Right lobe of liver (tissue), 4 donors: ENCODE measurements around the gene CNTN6.

ENCODE experiments used
- CTCF ChIP-seq, 4 donors: fragments of 200-600 bp in 3 of 4; fragments of 450-650 bp in 1 of 4; IDR thresholded peaks; one replicate each; pipeline versions ENCODE4 v1.5.1 to v1.8.0; 2016 to 2022; ENCODE audit warnings: antibody characterized with exemption in 4 of 4, mild to moderate bottlenecking in 2 of 4
- POLR2A ChIP-seq: fragments of 450-650 bp; IDR thresholded peaks from one replicate; pipeline ENCODE4 v1.6.1; 2017; ENCODE audit warnings: antibody characterized with exemption, mild to moderate bottlenecking
- donor health status: DM: no; HTN: no; CAD: no.
- donor health status: DM: no; HTN: no; CAD: no.
- donor health status: DM: no; HTN: yes; CAD: no.

GRCh38 chr3:1172644-1173043 is 79.8 kb downstream of the CNTN6 start:
- TF ChIP-seq CTCF (IDR thresholded peaks at IDR 0.05) (no peak), POLR2A (no peak)
